HepG2 (cell line): ENCODE data around the gene XRCC3. TPM values are rescaled to one million over a fixed set of nuclear protein-coding genes. Genes with fewer than 3 reads are reported as not detected.
A peak's percentile ranks its signal among the peaks of the same experiment; 100 is the strongest.

Experiments used
- ATAC-seq: fragments of 200-7000 bp; cut with Tn5 transposase; 3 replicates; pipeline ENCODE4 v1.9.1; 2020; ENCODE audit warnings: mild to moderate bottlenecking, moderate library complexity
- BruUV-seq: library from RNA; stranded (reverse); fragments of 400-500 nt; replicated peaks from 2 replicates; lab custom pipeline; 2021; lab: Mats Ljungman, UMichigan
- CTCF ChIA-PET: fragments of 300-600 bp; formaldehyde crosslinking; extraction: SDS; loops from one replicate; lab custom pipeline; 2021; ENCODE audit warnings: low total read pairs, inconsistent platforms, low intra/inter-chr PET ratio; lab: Yijun Ruan, JAX
- POLR2A ChIA-PET: fragments of 350-600 bp; sonication (Branson Sonifier 250); formaldehyde crosslinking; loops from one replicate; lab custom pipeline; 2020; ENCODE audit warnings: antibody characterized with exemption, inconsistent platforms; lab: Yijun Ruan, JAX
- DNase-seq: peaks from one replicate; pipeline ENCODE4 v3.0.0-alpha.2; 2015; ENCODE audit warnings: low spot score
- FAIRE-seq: peaks from 3 replicates; lab custom pipeline; 2011; peaks lifted over from hg19 to GRCh38; lab: Jason Lieb, UNC
- H2AFZ ChIP-seq: one replicate; pipeline ENCODE4 v1.6.1; 2011; ENCODE audit warnings: low read length, inconsistent platforms
- H3K27ac ChIP-seq: fragments of 300-600 bp; 3 replicates; pipeline ENCODE4 v1.8.0; 2011; ENCODE audit warnings: mixed run types, mild to moderate bottlenecking, mixed read lengths, low read length, inconsistent platforms; ENCODE audit not compliant: insufficient read depth; ENCODE audit errors: extremely low read length
- H3K27me3 ChIP-seq, 2 experiments: fragments of 200-600 bp in 1 of 2; 2 replicates in 1 of 2; 3 replicates in 1 of 2; pipeline versions ENCODE4 v1.6.0 to v1.8.0; 2011; ENCODE audit warnings: low read length in 2 of 2, mild to moderate bottlenecking in 2 of 2, moderate library complexity in 2 of 2, inconsistent platforms in 1 of 2; ENCODE audit not compliant: insufficient read depth in 2 of 2, control insufficient read depth in 1 of 2
- H3K36me3 ChIP-seq, 2 experiments: fragments of 200-600 bp in 1 of 2; replicated peaks in 1 of 2; 2 replicates in 1 of 2; 3 replicates in 1 of 2; pipeline versions ENCODE4 v1.5.1 to v1.8.0; 2011; ENCODE audit warnings: low read length in 2 of 2, inconsistent platforms in 1 of 2; ENCODE audit not compliant: insufficient read depth in 2 of 2, control insufficient read depth in 1 of 2
- H3K4me1 ChIP-seq: 2 replicates; pipeline ENCODE4 v1.5.1; 2012; ENCODE audit warnings: low read length, inconsistent platforms; ENCODE audit not compliant: insufficient read depth
- H3K4me2 ChIP-seq: 2 replicates; pipeline ENCODE4 v1.6.0; 2011; ENCODE audit warnings: low read depth, low read length, inconsistent platforms
- H3K4me3 ChIP-seq, 3 experiments: fragments of 200-600 bp in 1 of 3; sonication (generic), shearing (Covaris generic) in 1 of 3; replicated peaks in 1 of 3; 2 replicates each; pipeline ENCODE4 v1.5.1; 2011 to 2016; ENCODE audit warnings: low read length in 3 of 3, inconsistent platforms in 2 of 3, low read depth in 2 of 3, mild to moderate bottlenecking in 2 of 3, control low read depth in 1 of 3, mixed read lengths in 1 of 3; ENCODE audit not compliant: insufficient read depth in 1 of 3
- H3K79me2 ChIP-seq: one replicate; pipeline ENCODE4 v1.6.1; 2011; ENCODE audit warnings: low read length, inconsistent platforms; ENCODE audit not compliant: insufficient read depth
- H3K9ac ChIP-seq: 2 replicates; pipeline ENCODE4 v1.6.0; 2011; ENCODE audit warnings: mild to moderate bottlenecking, low read depth, low read length, inconsistent platforms; ENCODE audit not compliant: insufficient read depth
- H3K9me3 ChIP-seq: 2 replicates; pipeline ENCODE4 v1.5.1; 2012; ENCODE audit warnings: mild to moderate bottlenecking, low read length
- H4K20me1 ChIP-seq: 2 replicates; pipeline ENCODE4 v1.6.0; 2011; ENCODE audit warnings: inconsistent platforms, mild to moderate bottlenecking, low read length, moderate library complexity; ENCODE audit not compliant: insufficient read depth
- BHLHE40 ChIP-seq: IDR thresholded peaks from 2 replicates; pipeline ENCODE4 v1.6.1; 2011; ENCODE audit warnings: low read length, improper control_type of control experiment
- MBD4 ChIP-seq: IDR thresholded peaks from 2 replicates; pipeline ENCODE4 v1.6.1; 2012; ENCODE audit warnings: low read length, inconsistent platforms, borderline replicate concordance
- MYC ChIP-seq: sonication (generic); formaldehyde crosslinking; IDR thresholded peaks from 2 replicates; pipeline ENCODE4 v1.9.0; 2021; ENCODE audit warnings: missing genetic modification reagents, borderline replicate concordance
- RBM22 ChIP-seq: fragments of 200-400 bp; formaldehyde crosslinking; optimal IDR thresholded peaks from 2 replicates; pipeline ENCODE3; 2017; ENCODE audit warnings: mild to moderate bottlenecking, low read length, moderate library complexity
- RFX1 ChIP-seq: fragments of 450-650 bp; IDR thresholded peaks from 2 replicates; pipeline ENCODE4 v1.6.1; 2017
- STAG1 ChIP-seq: sonication (generic); formaldehyde crosslinking; IDR thresholded peaks from 2 replicates; pipeline ENCODE4 v1.4.0; 2020; ENCODE audit warnings: missing genetic modification reagents
- ZBTB38 ChIP-seq: sonication (generic); formaldehyde crosslinking; IDR thresholded peaks from 2 replicates; pipeline ENCODE4 v1.5.1; 2020; ENCODE audit warnings: mild to moderate bottlenecking, missing genetic modification reagents
- WGBS: methylation state at CpG from one replicate; pipeline ENCODE4 v1.1.6; 2017; ENCODE audit warnings: low lambda C conversion rate; 5-methylcytosine and 5-hydroxymethylcytosine counted together
- in situ Hi-C: cut with HindIII; loops from 2 replicates; pipeline ENCODE4 v1.10.0; 2017; ENCODE audit warnings: low pct_unique_long_range_greater_than_20kb; ENCODE audit not compliant: extremely low pct_ligation_motif_present
- intact Hi-C: fragments of 100-400 bp; cut with micrococcal nuclease; formaldehyde crosslinking; loops from one replicate; pipeline ENCODE4 v1.10.0; 2022; ENCODE audit not compliant: unreplicated experiment
- polyA plus RNA-seq, 8 experiments: library from polyadenylated mRNA; depleted of rRNA in 3 of 8; stranded (reverse) in 7 of 8; unstranded in 1 of 8; fragments of >200 nt; fragmentation: Illumina TruSeq in 4 of 8; extraction: Trizol in 4 of 8; gene quantifications; 2 replicates each; pipeline versions ENCODE4 v1.2.1 to v1.2.3, GENCODE V29; 2011 to 2016; ENCODE audit warnings: low read depth in 4 of 8, missing spikeins in 1 of 8, mixed read lengths in 1 of 8; ENCODE audit not compliant: insufficient read depth in 1 of 8
- total RNA-seq, 5 experiments: library from RNA; depleted of rRNA; stranded (reverse); fragments of >200 nt; fragmentation: Illumina TruSeq; extraction: Trizol; gene quantifications; 2 replicates each; pipeline ENCODE4 v1.2.3, GENCODE V29; 2016; ENCODE audit warnings: low read depth in 1 of 5
- TF ChIP-seq, protein P1 (sequence below): sonication (generic); formaldehyde crosslinking; IDR thresholded peaks from 2 replicates; pipeline ENCODE4 v1.4.0; 2020; ENCODE audit warnings: missing genetic modification reagents
- TF ChIP-seq, protein P2 (sequence below): sonication (generic); formaldehyde crosslinking; IDR thresholded peaks from 2 replicates; pipeline ENCODE4 v1.5.0; 2020; ENCODE audit warnings: mild to moderate bottlenecking, missing genetic modification reagents, moderate library complexity
- TF ChIP-seq, protein P3 (sequence below): sonication (generic); formaldehyde crosslinking; IDR thresholded peaks from 2 replicates; pipeline ENCODE4 v1.5.0; 2020; ENCODE audit warnings: missing genetic modification reagents, mild to moderate bottlenecking, borderline replicate concordance
- TF ChIP-seq, protein P4 (sequence below): sonication (generic); formaldehyde crosslinking; IDR thresholded peaks from 2 replicates; pipeline ENCODE4 v1.4.0; 2020; ENCODE audit warnings: missing genetic modification reagents

The XRCC3 gene
- total and polyA plus RNA-seq, 2 of the 13 experiments (the other 11 are each of a cell fraction or from before 2014, with no cell fraction given) = 5.4 to 25.8 TPM

DNA sequence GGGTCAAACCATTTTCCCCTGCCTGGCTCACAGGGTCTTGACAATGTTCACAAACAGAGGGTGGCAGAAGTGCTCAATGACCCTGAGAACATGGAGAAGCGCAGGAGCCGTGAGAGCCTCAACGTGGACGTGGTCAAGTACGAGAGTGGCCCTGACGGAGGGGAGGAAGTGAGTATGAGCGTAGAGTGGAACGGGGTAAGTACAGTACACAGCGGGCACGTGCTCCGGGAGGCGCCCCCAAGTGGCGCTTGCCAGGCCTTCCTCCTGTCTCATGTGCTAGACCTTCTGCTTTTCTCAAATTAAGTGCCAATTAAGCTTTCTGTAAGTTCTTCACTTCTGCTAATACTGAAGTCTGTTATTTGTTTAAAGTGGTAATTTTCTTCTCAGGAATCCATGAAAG, 35.9 kb downstream of the XRCC3 start:
- peak; percentile 6 for DNase-seq
- no peak for FAIRE-seq
- Histone ChIP-seq H3K79me2 (no peaks in the 10 kb centered on the region), H3K4me2 (no peak overlapping the region), H4K20me1 (no peaks in the 10 kb centered on the region), H3K9me3 (no peaks in the 10 kb centered on the region), H2AFZ (no peak overlapping the region), H3K9ac (no peak overlapping the region), H3K4me3 (no peak overlapping the region), H3K27ac (no peak overlapping the region), H3K36me3 (peaks cover 21 to 76% of the 10 kb centered on the region in 2 experiments), H3K4me1 (no peaks in the 10 kb centered on the region), H3K27me3 (no peaks in the 10 kb centered on the region)
- WGBS = 94% methylated on average over 13 of the region's 13 CpGs
- POLR2A ChIA-PET = no interaction called here
- CTCF ChIA-PET = interaction anchor here (0.7 to 1.8 kb wide), 2 partner anchors 66 to 107 kb away, joined by 4 to 7 read pairs; no protein-coding TSS in a partner anchor
- TF ChIP-seq STAG1 (CRISPR knock-in tag) (peak; percentile 34; the same call in 1 of the 2 replicates), MBD4 (no peak), RBM22 (peak; percentile 44), ZBTB38 (CRISPR knock-in tag) (peak; percentile 44; the same call in 1 of the 2 replicates), MYC (CRISPR knock-in tag) (peak; percentile 15; the same call in 1 of the 2 replicates), BHLHE40 (0 out of 2 replicates have a peak, but pooled peaks have one; percentile 27), RFX1 (no peak)
- TF ChIP-seq, protein P1, sequence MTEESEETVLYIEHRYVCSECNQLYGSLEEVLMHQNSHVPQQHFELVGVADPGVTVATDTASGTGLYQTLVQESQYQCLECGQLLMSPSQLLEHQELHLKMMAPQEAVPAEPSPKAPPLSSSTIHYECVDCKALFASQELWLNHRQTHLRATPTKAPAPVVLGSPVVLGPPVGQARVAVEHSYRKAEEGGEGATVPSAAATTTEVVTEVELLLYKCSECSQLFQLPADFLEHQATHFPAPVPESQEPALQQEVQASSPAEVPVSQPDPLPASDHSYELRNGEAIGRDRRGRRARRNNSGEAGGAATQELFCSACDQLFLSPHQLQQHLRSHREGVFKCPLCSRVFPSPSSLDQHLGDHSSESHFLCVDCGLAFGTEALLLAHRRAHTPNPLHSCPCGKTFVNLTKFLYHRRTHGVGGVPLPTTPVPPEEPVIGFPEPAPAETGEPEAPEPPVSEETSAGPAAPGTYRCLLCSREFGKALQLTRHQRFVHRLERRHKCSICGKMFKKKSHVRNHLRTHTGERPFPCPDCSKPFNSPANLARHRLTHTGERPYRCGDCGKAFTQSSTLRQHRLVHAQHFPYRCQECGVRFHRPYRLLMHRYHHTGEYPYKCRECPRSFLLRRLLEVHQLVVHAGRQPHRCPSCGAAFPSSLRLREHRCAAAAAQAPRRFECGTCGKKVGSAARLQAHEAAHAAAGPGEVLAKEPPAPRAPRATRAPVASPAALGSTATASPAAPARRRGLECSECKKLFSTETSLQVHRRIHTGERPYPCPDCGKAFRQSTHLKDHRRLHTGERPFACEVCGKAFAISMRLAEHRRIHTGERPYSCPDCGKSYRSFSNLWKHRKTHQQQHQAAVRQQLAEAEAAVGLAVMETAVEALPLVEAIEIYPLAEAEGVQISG (CRISPR knock-in tag) = 0 out of 2 replicates have a peak, but pooled peaks have one; percentile 25
- TF ChIP-seq, protein P2, sequence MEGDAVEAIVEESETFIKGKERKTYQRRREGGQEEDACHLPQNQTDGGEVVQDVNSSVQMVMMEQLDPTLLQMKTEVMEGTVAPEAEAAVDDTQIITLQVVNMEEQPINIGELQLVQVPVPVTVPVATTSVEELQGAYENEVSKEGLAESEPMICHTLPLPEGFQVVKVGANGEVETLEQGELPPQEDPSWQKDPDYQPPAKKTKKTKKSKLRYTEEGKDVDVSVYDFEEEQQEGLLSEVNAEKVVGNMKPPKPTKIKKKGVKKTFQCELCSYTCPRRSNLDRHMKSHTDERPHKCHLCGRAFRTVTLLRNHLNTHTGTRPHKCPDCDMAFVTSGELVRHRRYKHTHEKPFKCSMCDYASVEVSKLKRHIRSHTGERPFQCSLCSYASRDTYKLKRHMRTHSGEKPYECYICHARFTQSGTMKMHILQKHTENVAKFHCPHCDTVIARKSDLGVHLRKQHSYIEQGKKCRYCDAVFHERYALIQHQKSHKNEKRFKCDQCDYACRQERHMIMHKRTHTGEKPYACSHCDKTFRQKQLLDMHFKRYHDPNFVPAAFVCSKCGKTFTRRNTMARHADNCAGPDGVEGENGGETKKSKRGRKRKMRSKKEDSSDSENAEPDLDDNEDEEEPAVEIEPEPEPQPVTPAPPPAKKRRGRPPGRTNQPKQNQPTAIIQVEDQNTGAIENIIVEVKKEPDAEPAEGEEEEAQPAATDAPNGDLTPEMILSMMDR = peak; percentile 58
- TF ChIP-seq, protein P3, sequence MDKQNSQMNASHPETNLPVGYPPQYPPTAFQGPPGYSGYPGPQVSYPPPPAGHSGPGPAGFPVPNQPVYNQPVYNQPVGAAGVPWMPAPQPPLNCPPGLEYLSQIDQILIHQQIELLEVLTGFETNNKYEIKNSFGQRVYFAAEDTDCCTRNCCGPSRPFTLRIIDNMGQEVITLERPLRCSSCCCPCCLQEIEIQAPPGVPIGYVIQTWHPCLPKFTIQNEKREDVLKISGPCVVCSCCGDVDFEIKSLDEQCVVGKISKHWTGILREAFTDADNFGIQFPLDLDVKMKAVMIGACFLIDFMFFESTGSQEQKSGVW (CRISPR knock-in tag) = no peak
- TF ChIP-seq, protein P4, sequence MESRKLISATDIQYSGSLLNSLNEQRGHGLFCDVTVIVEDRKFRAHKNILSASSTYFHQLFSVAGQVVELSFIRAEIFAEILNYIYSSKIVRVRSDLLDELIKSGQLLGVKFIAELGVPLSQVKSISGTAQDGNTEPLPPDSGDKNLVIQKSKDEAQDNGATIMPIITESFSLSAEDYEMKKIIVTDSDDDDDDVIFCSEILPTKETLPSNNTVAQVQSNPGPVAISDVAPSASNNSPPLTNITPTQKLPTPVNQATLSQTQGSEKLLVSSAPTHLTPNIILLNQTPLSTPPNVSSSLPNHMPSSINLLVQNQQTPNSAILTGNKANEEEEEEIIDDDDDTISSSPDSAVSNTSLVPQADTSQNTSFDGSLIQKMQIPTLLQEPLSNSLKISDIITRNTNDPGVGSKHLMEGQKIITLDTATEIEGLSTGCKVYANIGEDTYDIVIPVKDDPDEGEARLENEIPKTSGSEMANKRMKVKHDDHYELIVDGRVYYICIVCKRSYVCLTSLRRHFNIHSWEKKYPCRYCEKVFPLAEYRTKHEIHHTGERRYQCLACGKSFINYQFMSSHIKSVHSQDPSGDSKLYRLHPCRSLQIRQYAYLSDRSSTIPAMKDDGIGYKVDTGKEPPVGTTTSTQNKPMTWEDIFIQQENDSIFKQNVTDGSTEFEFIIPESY (CRISPR knock-in tag) = peak; percentile 48; the same call in 1 of the 2 replicates
- BruUV-seq = no TSS peak
- intact Hi-C loops (loop anchor here (1.0 to 5.0 kb wide), 2 partner anchors 66 to 107 kb away; no protein-coding TSS in a partner anchor), in situ Hi-C loops (loop anchor here (5.0 kb wide), 1 partner anchor 67 kb away; no protein-coding TSS in a partner anchor)
- peak; percentile 90 for ATAC-seq
